ENCODE data around the gene FIBP.

The FIBP gene

GRCh38 chr11:65869643-65870306 is 18.5 kb downstream of the FIBP start:
- peak; percentile 56 for DNase-seq

- no peak for DNase-seq
Measured at GRCh38 chr11:65868907-65869306, 19.4 kb downstream of the FIBP start.

GRCh38 chr11:65868076-65868667 is 20.1 kb downstream of the FIBP start:
- DNase-seq, result no peak

GRCh38 chr11:65867284-65868071 is 20.8 kb downstream of the FIBP start:
- no peak for DNase-seq

- no peak for DNase-seq
Measured at GRCh38 chr11:65866509-65867283, 21.6 kb downstream of the FIBP start.

GRCh38 chr11:65865550-65866172 is 22.6 kb downstream of the FIBP start:
- no peak for DNase-seq

GRCh38 chr11:65864706-65865471 is 23.4 kb downstream of the FIBP start:
- no peak for DNase-seq

- DNase-seq, result no peak
Measured at GRCh38 chr11:65863889-65864705, 24.2 kb downstream of the FIBP start.

- DNase-seq, result no peak
Measured at GRCh38 chr11:65862941-65863888, 25.1 kb downstream of the FIBP start.

- DNase-seq, result no peak
Measured at GRCh38 chr11:65862191-65862735, 26.0 kb downstream of the FIBP start.

GRCh38 chr11:65861533-65862183 is 26.6 kb downstream of the FIBP start:
- DNase-seq, result no peak

- peak; percentile 57 for DNase-seq
Measured at GRCh38 chr11:65861165-65861505, 27.1 kb downstream of the FIBP start.

GRCh38 chr11:65860278-65861164 is 27.8 kb downstream of the FIBP start, which contains the start of gene MUS81:
MUS81 (plus strand) TSS chr11:65860433; CDS start chr11:65860754, 321 bp downstream.
- peak; percentile 98 for DNase-seq

- no peak for DNase-seq
Measured at GRCh38 chr11:65859812-65860277, 28.4 kb downstream of the FIBP start.

GRCh38 chr11:65859095-65859811 is 29.0 kb downstream of the FIBP start:
- DNase-seq, result peak; percentile 99

- DNase-seq, result no peak
Measured at GRCh38 chr11:65858681-65859087, 29.6 kb downstream of the FIBP start.

Measured in NCI-H2171 treated with DMSO at 0.1 percent for 48 hours (cell line).